Hepatic stellate cell (primary cell): ENCODE results near the gene CWC22.
"Not testable (repeated sequence)": the region's sequence is repeated elsewhere in the genome, so short reads cannot be mapped to it uniquely, and the experiment has no call there.

Experiments used
- DNase-seq: peaks from one replicate; pipeline ENCODE4 v3.0.0; 2011; ENCODE audit warnings: low spot score

Gene CWC22

DNA sequence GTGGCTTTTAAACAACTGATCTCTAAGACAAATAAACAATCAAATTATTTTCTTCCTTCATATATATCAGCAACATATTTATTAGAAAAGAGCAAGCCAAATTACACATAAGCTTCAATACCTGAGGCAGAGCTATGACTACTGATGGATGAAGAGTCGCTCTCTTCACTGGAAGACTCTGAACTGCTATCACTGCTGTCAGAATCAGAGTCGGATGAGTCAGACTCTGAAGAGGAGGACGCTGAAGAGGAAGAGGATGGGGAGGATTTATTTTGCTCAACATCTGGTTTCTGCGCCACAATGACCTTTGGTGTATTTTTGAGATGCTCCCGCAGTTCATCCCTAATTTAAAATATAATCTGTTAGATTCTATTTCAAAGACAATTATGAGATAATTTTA, 56.7 kb downstream of the CWC22 start:
- no peak for DNase-seq

DNA sequence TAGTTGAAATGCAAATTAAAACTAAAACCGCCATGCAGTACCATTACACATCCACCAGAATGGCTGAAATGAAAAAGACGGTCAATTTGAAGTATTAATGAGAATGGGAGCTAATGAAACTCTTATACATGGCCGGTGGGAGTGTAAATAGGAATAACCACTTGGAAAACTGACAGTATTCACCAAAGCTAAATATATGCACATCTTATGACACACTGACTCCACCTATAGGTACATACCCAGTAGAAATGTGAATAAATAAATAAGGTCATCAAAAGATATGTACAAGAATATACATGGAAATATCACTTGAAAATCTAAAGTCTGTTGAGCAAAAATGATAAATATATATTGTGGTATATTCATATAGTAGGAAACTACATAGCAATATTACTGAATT, 57.7 kb downstream of the CWC22 start:
- no peak for DNase-seq

DNA sequence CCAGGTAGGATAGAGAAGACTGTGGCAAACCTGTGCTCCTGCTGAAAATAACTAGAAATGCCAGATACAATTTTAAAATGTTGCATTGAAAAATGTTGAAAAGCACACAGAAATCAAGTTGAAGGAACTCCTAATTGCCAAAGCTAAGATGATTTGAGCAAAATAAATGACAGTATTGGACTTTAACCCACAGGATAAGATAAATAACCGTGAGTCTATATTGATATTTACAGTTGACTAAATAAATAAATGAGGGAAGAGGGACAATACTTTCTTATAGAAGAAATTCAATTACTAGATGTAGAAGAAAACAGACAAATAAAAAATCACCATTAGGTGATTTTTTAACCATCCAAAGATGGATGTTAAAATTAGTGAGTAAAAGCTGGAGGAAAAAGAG, 59.0 kb downstream of the CWC22 start:
- no peak for DNase-seq

DNA sequence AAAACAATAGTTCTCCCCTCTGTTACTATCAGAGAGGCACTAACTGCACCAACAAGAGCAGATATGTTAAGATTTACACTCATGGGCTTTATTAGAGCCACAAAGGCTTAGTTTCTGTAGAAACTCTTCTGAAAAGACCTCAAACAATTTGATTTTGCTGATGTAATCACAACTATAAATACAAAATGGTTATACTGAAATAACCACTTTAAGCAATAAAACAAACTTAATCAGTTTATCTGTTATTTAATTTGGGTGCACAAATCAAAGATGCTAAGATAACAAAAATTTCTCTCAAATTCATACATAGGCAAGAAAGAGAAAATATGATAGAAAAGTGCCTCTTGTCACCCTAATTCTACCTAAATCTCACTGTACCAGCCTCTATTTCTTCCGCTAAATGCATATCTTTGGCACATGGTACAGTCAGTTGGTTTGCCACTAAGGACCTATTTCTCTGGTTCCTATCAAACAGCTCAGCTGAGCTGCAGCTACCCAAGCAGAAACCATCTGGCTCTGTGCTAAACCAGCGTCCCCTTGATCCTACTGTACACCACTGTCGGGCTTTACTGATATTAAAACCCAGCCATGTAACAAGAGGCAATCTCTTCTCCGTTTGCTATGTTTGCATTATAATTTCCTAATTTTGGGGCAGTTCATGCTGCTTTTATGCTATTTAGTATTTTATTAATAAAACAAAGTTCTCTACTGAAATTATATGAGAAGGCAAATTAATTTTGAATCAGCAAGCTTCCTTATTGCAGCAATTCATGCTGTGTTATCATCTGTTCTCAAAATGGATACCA, 60.1 kb downstream of the CWC22 start:
- no peak for DNase-seq

DNA sequence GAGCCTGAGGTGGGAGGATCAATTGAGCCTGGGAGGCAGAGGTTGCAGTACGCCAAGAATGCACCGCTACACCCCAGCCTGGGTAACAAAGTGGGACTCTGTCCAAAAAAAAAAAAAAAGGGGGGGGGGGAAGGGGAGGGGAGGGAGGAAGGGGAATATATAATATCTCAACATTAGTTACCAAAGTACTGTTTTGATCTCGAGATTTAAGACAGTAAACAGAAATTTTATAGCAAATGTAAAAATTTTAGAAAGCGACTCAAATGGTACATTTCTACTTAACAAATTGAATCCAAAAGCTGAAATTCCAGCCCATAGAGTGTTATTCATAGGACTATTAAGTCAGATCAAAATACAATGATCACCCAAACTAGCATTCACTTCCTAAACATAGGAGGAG, 60.8 kb downstream of the CWC22 start:
- DNase-seq, result no peak

DNA sequence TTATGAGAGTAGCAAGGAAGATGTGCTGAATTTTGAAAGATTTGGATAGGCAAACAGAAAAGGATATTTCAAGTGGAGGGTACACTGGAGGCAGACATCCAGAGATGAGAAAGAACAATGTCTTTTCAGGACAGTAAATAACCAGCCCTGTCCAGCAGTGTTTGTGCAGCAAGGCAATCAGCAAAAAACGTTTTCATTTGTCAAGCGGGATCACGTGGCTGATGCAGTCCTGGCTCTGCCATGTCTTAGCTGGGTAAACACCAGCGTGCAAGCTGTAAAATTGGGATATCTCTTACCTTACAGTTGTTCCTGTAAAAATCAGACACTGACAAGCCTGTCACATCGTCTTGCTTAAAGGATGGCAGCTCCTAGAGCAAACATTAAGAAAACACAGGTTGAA, 67.8 kb downstream of the CWC22 start:
- no peak for DNase-seq

DNA sequence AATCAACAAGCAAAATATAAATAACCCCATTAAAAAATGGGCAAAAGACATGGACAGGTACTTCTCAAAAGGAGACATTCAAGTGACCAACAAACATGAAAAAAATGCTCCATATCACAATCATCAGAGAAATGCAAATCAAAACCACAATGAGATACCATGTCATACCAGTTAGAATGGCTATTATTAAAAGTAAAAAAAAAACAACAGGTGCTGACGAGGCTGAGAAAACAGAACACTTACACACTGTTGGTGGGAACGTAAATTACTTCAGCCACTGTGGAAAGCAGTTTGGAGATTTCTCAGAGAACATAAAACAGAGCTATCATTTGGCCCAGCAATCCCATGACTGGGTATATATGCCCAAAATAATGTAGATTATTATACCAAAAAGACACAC, 69.1 kb downstream of the CWC22 start:
- DNase-seq, result no peak

DNA sequence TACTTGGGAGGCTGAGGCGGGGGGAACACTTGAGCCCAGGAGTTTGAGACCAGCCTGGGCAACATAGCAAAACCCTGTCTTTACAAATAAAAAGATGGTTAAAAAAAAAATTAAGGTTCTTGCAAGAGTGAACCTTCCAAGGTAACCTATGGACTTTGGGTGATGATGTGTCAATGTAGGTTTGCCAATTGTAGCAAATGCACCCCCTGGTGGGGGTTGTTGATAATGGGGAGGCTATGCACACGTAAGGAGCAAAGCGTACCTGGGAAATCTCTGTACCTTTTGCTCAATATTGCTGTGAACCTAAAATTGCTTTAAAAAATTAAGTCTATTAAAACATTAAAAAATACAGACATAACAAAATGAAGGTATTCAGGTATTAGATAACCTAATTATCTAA, 70.4 kb downstream of the CWC22 start:
- no peak for DNase-seq

DNA sequence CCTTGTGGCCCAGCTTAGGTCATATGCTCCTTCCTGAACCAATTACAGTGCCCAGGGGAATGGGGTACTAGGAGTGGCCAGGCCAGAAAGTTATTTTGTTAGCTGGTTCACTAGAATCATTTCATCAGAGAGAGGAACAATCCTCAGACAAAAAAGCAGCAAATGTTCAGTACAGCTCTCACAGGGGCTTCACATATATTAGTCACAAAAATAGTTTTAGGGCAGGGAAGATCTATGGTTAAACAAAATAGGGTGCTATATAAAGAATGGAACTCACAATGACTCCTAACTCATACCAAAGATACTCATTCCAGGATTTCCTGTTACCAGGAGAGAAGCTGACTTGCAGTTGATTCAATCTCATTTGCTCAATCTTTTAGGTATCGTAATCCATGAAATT, 71.0 kb downstream of the CWC22 start:
- no peak for DNase-seq

DNA sequence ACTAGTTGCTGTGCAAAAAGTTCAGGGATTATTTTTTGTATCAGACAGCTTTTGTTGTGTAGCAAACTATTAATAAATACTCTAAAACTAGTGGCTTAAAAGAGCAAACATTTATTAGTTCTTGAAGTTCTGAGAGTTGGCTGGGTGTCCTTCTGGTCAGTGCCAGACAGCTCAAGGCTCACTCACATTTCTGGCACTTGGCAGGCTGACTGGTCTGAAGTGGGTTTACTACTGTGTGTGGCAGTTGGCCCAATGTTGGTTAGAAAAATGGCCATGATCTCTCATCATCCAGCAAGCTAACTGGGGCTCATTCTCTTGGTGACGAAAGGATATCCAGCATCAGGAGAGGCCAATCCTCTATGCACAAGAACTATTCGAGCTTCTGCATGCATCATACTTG, 74.3 kb downstream of the CWC22 start:
- DNase-seq, result no peak

DNA sequence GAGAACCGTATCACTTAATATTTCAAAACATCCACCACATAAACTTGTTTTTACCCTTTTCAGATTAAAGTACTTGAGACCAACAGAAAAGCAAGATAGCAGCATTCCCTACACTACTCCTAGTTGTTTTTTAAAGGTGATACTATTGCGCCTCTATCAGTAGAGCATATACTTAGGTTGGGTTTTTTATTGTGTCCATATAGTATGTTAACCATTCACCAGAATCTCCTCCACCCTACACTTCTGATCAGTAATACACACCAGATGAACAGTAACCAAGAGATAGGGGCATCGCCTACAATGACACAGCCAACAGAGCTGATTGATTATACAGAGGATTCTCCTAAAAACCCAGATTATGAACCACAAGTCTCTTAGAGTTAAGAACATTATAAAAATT, 75.6 kb downstream of the CWC22 start:
- DNase-seq, result no peak

DNA sequence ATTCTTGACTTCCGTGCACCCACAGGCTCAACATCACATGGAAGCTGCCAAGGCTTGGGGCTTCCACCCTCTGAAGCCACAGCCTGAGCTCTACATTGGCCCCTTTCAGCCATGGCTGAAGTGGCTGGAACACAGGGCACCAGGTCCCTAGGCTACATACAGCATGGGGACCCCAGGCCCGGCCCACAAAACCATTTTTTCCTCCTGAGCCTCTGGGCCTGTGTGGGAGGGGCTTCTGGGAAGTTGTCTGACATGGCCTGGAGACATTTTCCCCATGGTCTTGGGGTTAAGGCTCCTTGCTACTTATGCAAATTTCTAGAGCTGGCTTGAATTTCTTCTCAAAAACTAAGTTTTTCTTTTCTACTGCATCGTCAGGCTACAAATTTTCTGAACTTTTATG, 77.1 kb downstream of the CWC22 start:
- not testable (repeated sequence) for DNase-seq

DNA sequence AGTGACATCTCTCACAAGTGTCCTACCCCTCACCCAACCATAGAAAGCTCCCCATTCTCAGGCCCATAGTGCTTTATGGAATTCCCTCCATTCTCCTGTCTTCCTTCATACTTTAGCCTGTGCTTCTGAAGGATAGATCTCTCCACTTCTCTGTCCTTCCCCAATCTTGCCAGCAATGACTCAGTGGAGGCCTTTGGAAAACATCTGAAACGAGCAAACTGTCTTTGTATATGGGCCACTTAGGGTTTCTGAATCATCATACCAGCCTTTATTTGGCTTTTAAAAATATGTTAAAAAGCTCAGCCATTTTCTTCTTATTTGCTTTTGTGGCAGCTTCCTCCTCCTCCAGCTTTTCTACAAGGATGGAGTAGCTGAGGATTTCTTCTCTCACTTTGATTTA, 80.1 kb downstream of the CWC22 start:
- DNase-seq, result no peak

DNA sequence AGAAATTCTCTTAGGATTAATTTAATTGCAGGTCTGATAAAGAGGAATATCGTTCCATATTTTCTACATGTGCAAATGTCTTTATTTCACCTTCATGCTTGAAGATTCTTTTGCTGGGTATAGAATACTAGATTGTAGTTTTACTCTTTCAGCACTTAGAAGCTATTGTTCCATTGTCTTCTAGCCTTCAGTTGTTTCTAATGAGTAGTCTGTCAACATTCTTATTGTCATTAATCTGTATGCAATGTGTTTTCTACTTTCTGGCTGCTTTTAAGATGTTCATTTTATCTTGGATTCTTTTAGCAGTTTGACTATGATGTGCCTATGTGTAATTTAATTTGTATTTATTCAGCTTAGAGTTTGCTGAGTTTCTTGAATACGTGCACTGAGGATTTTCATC, 81.4 kb downstream of the CWC22 start:
- no peak for DNase-seq

DNA sequence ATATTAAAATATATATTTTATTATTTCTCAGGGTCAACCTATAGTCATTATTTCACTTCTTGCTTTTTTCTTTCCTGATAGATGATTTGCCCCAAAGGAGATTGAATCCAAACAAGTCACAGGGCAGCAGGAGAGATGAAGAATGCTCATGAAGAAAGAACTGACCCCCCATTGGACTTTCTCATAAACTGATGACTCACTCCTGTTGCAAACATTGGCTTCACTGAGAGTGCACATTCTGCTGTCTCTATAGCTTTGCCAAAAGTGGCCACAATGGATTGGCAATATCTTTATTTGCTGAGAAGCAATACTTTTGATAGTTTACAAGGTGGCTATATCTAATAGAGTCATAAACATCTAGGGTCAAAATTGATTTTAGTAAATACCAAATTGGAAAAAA, 89.8 kb downstream of the CWC22 start:
- no peak for DNase-seq

DNA sequence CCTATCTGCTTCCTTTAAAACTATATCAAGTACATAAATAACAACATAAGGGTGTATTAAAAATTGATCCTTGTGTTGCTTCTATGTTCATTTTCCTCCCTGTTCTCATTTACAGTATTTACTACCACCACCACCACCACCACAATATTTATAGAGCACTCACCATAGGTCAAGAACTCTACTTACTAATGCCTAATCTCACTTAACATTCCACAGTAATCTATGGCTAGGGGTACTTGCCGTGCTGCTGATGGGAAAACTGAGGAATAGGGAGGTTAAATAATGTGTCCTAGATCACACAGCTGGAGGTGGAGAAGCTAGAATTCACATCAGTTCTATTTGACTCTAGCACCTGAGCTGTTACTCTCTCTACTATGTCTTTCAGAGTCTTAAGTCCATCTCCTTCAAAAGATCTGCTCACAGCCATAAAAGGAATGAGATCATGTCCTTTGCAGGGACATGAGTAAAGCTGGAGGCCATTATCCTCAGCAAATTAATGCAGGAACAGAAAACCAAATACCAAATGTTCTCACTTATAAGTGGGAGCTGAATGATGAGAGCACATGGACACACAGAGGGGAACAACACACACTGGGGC, 91.6 kb downstream of the CWC22 start:
- DNase-seq, result no peak

DNA sequence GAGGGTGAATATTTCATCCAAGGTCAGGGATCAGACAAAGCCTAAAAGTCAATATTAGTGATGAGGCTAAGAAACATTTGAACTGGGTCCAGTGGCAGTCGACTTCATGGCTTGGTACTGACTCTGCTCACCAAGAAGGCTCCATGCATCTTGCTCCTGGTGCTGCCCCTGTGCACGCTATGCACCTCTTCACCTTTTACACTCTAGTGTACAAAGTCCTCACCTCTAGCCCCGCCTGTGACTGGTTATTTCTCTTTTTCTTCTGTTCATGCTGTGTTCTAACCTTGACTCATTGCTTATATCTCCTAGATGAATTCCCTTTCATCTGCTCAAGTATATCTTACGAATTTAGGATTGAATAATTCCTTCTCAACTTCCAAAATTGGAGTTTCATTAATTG, 93.3 kb downstream of the CWC22 start:
- no peak for DNase-seq

DNA sequence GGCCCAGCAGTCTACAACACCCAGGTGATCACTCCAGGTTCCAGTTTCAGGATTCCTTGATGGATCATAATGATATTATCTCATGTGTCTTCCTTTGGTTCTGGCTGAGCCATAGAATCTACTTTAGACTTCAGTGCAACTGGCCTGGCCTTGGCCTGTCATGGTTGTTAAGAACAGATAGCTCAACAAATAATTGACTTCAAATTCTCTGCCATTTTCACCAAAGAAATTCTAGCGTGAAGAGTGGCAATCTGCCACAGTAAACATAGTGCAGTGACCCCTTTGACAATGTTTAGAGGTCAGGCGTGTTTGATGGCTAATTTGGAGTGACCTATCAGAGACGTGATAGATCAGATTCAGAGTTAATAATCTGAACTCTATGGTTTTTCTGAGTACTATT, 95.5 kb downstream of the CWC22 start:
- DNase-seq, result no peak

DNA sequence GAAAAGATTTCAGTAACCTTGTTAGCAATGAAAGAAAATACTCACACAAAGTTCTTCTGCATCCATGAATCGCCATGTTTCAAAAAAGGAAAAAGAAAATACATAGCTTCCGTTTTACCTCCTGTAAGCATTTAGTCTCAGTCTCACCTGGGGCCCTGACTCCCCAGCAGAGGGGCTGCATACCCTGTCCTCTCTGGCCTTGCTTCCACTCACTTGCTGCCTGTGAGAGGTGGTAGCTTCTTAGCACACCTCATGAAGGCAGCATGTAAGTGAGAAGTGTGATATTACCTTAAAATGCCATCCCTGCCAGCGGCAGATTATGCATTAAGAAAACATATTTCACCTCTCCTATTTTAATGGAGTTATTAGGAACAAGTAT, 96.4 kb downstream of the CWC22 start:
- DNase-seq, result no peak

DNA sequence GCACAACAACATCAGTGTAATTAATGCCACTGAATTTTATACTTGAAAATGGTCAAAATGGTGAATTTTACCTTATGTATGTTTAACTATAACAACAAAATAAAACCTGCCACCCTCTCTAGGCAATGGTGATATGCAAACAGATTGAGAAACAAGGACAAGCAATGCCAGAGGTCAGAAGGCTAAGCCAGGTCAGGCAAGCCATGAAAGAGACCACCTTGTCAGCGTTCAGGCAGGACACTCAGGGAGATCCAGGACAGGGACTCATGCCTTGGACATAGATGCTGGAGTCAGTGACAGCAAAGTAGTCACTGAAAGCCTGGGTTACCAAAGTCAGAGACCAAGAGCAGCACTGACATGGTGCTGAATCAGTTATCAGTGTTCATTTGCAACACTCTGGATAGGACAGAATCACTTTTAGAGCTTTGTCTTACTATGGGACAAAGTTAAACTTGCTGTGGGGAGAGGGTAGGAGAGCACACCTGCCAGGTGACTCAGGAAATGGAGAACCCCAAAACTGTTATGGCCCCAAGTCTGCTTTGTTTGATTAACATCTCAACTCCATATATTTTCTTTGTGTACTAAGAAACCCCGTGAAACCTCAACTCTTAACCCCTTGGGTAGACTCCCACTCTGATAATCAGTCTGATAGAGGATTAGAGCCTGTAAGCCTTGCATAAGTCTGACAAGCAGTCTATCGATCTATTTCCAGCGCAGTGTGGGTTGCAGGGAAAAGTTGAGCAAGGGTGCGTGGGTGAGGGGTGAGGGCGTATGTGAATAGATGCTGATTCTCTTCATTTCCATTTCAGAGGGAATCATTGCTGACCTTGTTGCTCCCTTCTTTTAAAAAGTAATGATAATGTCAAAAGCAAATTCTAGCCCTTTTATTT, 97.0 kb downstream of the CWC22 start:
- DNase-seq, result no peak

DNA sequence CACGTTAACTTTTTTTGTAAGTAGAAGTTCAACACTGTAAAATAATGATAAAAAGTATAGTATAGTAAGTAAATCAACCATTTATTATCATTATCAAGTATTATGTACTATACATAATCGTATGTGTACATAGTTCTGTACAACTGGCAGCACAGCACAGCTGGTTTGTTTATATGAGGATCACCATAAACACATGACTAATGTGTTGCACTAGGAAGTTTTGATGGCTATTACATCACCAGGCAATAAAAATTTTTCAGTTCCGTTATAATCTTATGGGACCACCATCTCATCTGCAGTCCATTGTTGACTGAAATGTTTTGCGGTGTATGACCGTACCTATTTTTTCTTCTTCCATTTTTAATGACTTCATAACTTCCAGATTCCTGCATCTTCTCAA, 106.4 kb downstream of the CWC22 start:
- no peak for DNase-seq

DNA sequence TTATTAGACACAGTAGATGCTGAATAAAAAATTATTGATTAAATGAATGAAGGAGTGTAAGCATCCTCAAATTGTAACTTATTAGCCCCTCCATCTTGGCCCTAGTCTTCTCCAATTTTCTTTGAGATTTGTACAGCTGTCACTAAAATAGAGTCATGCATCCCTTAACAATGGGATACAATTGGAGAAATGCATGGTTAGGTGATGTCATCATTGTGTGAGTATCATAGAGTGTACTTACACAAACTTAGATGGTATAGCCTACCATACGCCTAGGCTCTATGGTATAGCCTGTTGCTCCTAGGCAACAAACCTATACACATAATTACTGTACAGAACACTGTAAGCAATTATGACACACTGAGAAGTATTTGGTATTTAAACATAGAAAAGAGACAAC, 107.4 kb downstream of the CWC22 start:
- DNase-seq, result no peak

DNA sequence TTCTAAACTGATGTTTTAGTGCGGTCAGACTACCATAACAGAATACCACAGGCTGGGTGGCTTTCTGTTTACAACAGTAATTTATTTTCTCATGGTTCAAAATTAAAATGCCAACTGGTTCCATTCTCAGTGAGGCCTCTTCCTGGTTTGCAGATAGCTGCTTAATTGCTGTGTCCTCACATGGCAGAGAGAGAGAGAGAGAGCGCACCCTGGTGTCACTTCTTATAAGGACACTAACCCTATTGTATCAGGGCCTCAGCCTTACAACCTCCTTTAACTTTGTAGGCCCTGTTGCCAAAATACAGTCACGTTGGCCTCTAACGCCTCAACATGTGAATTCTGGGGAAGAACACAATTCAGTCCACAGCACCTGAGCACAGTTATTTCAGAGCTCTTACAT, 108.2 kb downstream of the CWC22 start:
- DNase-seq, result no peak
